Gastrocnemius medialis (tissue), 4 donors: ENCODE results near the gene ADAMTSL3.

Source experiments
- CTCF ChIP-seq, 5 experiments: fragments of 450-650 bp in 3 of 5; fragments of 200-600 bp in 2 of 5; sonication (generic) in 2 of 5; IDR thresholded peaks in 4 of 5; conservative IDR thresholded peaks in 1 of 5; 1 replicate in 4 of 5; 2 replicates in 1 of 5; pipeline ENCODE4 v1.5.1; 2016 to 2019; ENCODE audit warnings: antibody characterized with exemption in 5 of 5, mild to moderate bottlenecking in 3 of 5, moderate library complexity in 3 of 5
- POLR2A ChIP-seq, 2 donors: fragments of 450-650 bp; IDR thresholded peaks; one replicate each; pipeline ENCODE4 v1.6.1; 2017; ENCODE audit warnings: antibody characterized with exemption in 2 of 2, mild to moderate bottlenecking in 2 of 2, moderate library complexity in 2 of 2

DNA sequence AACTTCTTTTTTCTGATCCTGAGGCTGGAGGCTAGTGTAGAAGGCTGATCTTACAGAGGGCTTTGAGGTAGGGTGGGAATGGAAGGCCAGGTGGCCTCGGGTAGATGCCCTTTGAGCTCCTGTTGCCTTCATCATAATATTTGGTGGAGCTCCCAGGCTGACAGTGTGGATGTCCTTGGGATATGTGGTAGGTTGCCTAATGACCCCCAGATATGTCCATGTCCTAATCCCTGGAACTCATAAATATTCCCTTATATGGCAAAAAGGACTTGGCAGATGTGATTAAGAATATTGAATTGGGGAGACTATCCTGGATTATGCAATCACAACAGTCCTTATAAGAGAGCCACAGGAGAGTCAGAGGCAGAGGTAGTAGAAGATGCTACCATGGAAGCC lies 5.5 kb downstream of the ADAMTSL3 start:
- no peak for TF ChIP-seq CTCF (IDR thresholded peaks at IDR 0.05 in 4 of 5, conservative IDR thresholded peaks at IDR 0.05 in 1 of 5)
- TF ChIP-seq POLR2A (IDR thresholded peaks at IDR 0.05) = no peak
